Measurements from ENCODE around the gene S100A2.

GRCh38 chr1:153561466-153561985, 4.1 kb downstream of the S100A2 start:
- TF ChIP-seq CTCF (IDR thresholded peaks at IDR 0.05) = no peak
- no peak for TF ChIP-seq POLR2A (IDR thresholded peaks at IDR 0.05)
- TF ChIP-seq POLR2AphosphoS5 (IDR thresholded peaks at IDR 0.05) = no peak
